CD4-positive, alpha-beta T cell treated with Interleukin-4 for 4 hours (primary cell): ENCODE measurements around the gene TSPAN7.

Experiments
- DNase-seq: peaks from one replicate; pipeline ENCODE4 v3.0.0-alpha.2; 2020

Gene TSPAN7, protein sequence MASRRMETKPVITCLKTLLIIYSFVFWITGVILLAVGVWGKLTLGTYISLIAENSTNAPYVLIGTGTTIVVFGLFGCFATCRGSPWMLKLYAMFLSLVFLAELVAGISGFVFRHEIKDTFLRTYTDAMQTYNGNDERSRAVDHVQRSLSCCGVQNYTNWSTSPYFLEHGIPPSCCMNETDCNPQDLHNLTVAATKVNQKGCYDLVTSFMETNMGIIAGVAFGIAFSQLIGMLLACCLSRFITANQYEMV

DNA sequence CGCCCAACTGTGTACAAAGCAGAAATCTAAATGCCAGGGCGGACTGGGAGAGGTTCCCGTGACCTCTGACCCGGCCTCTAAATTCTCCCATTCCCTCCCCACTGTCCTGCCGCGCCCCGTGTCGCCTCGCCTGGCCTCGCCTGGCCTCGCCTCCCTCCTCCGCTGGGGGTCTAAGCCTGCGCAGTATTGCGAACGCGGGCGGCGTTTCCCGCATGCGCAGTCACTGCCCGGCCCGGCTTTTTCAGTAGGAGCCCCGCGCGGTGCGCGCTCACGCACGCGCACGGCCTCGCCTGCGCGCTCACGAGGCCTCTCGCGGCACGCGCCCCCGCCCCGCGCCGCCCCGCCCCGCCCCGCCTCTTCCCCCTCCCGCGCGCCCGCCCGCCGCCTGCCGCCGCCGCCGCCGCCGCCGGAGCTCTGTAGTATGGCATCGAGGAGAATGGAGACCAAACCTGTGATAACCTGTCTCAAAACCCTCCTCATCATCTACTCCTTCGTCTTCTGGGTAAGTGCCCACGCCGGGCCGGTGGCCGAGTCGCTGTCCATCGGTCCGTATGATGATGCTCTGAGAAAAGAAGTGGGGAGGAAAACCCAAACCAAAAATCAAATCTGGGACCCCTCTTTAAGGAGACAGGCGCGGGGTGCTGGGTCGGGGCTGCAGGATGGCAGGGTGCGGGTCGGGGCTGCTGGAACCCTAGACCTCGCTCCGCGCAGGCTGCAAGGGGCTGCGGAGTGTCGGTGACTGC, at the start of gene TSPAN7:
Gene TSPAN7 (plus strand): TSS at position 417 of the 743 bp plus-strand sequence. CDS start 5 bp downstream, at position 422.
- DNase-seq: peak; percentile 70

DNA sequence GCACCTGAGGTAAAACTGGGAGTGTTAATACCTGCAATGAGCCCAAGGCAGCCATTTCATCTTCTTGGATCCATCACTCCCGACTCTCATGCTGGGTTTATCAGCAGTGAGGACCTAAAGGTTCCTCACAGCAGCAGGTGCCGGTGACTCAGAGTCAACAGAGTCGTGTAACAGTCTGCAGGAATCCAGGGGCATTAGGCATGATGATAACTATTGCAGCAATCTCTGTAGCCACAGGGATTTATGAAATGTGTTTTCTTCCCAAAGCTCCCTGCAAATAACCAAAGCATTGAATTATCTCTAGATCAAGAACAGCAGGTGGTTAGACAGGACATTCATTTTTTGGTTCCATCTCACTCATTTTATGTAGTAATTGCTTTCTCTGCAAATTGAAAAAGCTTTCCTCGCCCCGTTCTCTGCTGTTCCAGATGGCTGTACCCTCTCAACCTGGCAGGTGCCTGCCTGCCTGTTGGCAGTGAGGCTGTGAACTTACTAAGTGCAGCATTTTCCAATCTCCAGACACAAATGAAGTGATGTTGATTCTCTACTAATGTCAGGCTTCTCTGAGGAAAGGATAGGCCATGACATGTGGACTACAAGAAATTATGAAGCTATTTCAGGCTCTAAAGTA, 48.1 kb upstream of the TSPAN7 start:
- DNase-seq: no peak

DNA sequence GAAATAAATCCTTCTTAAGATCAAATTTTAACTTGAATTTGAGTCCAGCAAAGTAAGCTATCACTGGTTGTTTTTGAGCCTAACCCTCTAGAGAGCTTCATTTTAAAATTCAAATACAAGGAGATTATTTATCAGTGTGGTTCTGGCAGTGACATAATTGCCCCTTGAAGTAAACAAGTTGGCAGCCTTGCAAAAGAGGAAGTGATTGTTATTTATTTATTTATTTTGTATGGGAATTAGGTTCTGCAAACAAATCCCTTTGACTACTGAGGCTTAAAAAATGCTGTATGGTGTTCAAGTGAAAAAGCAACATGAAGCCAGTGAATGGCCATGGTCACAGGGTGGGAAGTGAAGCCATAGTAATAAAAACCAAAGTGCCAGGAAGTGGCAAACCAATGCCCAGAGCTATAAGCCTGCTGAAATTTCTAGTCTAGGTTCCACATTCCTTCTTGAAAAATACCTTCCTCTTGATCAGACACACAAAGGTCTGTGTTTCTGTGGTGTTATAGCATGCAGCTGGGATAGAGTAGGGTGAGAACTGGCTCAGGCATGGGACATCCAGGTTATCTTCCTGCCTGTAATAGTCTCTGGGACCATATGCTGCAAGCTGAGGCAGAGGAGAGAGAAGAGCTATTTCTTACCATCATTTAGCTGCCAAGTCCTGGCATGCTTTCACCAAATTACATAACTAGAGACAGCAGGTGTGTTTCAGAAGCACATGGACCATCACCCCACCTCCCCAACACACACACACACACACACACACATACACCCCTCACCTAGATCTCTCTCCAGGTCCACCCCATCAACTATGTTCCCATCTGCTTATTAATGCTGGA, 47.1 kb upstream of the TSPAN7 start:
- DNase-seq: no peak

DNA sequence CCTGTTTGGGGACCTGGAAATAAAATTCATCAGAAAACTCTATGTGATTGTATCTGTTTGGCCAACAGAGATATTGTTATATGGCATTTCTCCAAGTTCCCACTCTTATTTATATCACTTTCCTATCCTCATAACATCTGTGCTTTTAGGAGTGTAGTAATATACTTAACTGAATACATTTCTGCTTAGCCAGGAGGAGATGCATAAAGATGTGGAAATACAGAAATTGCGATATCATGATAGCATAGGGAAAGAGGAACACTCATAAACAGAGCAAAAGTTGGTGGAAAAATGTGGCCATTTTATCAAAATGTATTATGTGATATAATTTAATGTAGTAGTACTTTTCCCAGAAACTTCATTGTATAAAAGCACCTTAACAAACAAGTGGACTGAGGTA, 46.1 kb upstream of the TSPAN7 start:
- DNase-seq: no peak

DNA sequence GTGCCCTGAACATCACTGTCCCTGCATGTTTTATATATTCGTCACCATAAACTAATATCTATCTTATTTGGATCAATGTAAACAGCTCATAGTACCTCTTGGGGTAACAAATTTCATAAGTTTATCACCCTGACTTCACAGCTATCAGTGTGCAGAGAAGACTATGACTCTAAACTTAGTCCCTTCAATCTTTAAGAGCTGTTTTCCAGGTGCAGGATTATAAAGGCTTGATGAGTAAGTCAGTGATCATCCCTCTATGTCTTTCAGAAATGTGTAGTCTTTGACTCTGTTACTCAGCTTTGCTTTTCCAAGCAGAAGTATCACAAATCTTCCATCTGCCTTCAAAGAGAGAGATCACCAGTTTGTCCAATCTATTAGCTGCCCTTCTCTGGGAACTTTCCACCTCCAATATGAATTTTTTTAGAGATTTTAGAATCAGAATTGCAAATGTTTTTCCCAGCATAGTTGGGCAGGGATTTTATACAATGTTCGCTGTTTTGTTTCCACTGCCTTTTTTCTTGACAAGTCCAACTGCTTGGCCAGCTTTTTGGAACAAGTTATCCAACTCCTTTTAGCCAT, 45.1 kb upstream of the TSPAN7 start:
- no peak for DNase-seq

DNA sequence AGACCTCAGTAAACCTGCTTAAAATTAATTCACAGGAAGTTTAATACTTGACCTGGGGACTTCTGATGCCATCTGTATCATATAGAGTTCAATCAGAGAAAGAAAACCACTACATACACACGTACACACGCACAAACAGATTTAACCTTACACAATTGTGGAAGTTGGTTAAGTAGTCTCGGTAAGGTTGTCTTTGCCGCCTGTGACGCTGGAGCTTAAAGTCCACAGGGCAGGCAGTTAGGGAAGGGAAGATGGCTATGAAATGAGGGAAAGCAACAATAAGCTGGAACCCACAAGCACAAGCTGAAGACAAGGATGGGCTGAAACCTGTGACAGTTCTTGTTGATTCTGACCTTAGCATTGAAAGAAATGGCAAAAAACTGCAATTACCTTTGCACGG, 41.7 kb upstream of the TSPAN7 start:
- no peak for DNase-seq

DNA sequence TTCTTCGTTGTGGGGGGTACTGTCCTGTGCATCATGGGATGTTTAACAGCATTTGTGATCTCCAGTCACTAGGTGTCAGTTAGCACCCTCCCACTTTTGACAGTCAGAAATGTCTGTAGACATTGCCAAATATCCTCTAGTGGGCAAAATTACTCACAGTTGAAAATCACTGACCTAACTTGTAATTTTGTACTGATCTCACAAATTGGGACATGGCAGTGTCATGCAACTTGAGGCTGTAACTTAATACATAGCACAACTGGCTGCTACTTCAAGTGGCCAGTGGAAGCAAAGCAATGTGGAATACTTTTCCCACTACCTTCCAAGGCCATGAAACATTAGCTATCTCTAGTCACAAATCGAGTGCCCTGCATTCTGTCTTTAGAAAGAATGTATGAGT, 23.2 kb upstream of the TSPAN7 start:
- no peak for DNase-seq

DNA sequence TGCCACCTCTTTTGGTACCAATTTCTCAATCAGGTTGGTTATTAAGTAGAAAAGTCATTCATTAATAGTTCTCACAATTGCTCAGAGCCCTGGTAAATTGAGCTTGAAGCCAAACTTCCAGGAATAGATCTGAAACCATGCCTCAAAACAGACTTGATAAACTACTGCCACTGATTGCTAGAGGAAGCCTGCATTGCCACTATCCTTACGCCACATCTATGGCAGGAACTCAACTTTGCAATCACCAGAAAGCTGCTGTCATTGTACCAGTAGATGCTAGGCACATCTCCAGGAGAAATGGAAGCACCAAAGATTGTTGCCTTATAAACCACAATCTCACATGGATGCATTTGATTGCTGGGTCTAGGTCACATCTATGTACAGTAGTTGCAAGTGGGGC, 21.6 kb upstream of the TSPAN7 start:
- DNase-seq: no peak

DNA sequence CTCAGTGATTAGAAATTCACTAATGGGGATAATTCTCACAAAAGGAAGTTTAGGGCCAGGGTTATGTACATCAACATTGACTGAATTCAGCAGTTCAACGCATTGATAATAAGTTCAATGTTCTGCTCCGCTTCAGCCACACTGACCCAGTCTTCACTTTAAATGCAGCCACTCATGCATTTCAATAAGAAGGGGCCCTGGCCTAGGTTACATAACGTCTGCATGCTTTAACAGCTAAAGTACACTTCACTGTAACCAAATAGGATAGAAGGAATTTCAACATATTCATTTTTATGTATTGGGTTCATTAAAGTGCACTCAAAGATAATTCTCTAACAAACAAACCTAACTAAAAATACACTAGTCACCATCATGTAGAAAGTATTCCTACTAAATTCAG, 12.8 kb upstream of the TSPAN7 start:
- DNase-seq: no peak

DNA sequence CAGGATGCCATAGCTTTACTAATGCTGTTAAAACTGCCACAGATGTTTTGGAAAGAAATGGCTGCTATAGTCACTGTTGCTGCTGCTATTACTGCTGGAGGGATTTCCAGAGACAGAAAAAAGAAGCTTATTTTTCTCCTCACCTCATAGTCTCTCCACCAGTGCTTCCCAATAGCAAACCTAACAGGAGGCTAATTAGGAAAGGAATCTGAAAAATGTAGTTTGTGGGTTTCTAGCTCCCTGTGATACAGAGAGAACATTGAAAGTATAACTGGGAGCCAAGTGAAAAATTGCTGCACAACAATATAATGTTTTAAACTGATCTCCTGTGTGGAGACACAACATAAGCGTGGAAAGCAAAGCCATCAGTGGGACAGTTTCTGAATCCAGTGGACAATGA, 8.6 kb upstream of the TSPAN7 start:
- no peak for DNase-seq

DNA sequence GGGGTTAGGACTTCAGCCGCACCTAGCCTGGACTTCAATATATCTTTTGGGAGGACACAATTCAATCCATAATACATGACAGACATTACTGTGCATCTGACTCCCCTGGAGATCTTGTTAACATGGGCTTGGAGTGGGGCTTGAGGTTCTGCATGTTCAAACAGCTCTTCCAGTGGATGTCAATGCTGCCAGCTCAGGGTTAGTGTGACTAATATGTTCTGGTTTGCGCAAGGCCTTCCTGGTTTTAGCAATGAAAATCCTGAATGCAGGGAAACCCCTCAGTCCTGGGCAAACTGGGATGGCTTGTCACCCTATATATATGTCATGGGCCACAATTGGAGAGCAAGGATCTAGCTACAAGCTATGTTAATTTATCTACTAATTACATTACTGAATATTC, 2.7 kb upstream of the TSPAN7 start:
- no peak for DNase-seq

DNA sequence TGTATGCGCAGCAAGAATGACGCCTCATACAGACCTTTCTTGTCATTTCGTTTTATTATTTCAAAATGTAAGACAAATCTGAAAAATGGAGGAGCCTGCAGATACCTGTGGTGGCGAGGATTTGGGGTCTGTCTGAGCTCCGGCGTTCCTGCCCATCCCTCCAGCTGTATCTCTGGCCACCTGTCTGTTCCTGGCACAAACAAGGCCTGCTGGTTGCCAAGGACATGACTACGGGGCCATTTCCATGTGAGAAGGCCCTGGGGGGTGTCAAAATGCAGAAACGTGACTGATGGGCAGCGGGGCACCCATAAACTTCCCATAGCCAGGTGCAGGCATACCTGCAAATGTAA, 591 bp upstream of the TSPAN7 start:
- no peak for DNase-seq

DNA sequence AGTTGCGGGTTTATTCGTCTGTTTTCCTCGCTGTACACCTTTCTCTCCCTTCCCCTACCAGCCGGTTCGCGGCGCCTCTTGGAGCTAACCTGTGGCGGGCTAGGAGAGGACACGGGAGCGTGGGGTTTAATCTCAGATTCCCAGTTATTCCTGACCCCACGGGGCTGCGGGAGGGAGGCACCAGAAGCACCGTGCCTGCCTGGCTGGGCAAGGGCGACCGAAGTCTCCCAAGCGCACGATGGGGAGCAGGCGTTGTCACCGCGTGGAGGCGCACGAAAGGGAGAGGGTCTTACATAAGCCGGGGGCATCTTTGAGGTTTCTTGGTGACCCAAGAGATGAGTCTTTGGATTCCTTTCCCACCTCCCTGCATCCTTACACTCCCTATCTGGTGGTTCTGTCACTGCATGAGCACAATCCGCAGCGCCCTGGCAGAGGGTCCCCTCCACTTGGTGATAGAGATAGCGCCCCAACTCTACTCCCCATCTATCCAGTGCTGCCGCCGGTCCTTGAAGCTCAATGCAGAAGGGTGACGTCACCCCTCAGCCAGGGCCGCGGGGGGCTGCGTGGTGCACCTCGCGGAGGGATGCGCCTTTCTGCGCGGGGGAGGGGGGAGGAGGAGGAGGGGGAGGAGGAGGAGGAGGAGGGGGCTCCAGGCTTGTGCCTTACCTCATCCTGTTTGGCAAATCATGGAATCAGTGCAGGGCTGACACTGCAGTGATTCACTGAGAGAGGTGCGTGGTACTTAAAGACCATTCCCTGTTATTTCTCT, 793 bp downstream of the TSPAN7 start:
- DNase-seq: no peak

DNA sequence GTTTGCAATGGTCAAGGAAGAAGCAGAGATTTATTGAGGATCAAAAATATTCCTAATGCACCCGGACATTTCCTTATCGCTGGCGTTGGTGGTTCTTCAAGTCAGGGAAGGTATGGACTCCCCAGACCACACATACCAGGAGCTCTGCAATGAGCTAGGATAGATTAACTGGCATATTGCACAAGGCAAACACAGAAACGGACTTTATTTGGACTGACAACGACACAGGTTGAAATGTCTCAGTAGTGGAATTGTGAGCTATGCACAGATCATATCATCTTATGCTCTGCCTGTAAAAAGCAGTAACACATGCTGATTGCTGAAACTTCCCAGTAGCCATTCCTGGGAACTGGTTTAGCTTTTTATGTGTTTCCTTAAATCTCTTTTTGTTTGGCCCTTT, 1.7 kb downstream of the TSPAN7 start:
- DNase-seq: no peak

DNA sequence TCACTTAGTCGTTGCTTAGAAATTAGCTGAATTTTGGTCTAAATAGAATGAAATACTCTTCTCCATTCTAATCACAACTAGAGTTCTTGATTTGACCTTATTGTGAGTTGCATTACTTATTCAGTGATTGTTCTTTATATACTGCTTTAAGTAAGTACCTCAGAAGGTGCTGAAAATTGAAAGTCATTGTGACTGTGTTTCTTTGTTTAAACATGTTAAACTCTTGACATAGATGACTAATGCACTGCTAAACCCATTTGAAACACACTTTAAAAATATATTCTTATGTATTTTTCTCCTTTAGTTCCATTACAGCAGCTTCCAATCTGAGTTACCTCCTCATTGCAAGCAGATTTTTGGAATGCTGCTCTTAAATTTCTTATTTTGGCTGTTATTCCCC, 9.1 kb downstream of the TSPAN7 start:
- no peak for DNase-seq

DNA sequence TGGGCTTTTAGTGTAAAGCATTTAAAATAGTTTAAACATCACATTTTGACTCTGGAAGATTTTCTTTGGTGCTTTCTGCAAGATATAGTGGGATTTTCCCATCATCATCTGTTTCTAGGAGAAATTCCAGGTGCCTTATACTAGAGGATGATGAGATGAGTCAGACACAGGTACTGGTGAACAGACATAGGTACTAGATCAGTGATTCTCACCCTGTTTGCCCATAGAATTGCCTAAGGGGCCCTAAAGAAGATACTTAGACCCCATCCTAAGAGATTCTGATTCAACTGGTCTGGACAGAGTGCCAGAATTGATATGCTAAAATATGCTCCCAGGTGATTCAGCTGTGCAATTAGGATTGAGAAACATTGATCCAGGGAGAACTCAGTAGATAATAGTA, 9.7 kb downstream of the TSPAN7 start:
- no peak for DNase-seq

DNA sequence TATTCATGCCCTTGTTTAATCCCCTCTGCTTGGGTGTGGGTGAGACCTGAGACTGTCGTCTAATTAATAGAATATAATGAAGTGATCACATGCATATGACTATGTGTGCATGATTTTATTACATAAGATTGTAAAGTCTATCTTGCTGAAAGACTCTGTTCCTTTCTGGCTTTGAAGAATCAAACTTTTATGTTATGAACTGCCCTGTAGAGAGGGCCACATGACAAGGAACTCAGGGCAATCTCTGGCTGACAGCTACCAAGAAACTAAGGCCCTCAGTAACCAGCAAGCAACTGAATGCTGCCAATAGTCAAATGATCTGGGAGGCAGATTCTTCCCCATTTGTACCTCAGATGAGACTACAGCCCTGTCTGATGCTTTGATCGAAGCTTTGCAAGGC, 13.5 kb downstream of the TSPAN7 start:
- DNase-seq: no peak

DNA sequence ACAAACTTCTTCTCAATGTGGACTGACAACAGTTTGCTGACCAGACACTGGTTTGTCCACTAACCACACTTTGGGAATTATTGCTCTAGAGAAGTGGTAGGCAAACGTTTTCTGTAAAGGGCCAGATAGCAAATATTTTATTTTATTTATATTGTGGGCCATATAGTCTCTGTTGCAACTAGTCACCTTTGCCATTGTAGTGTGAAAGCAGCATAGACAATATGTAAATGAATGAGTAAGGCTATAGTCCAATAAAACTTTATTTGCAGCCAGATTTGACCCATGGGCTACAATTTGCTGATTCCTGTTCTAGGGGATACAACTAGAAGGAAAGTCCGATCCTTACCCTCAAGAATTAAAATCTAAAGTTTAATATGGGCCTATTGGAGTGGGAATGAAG, 14.5 kb downstream of the TSPAN7 start:
- DNase-seq: no peak

DNA sequence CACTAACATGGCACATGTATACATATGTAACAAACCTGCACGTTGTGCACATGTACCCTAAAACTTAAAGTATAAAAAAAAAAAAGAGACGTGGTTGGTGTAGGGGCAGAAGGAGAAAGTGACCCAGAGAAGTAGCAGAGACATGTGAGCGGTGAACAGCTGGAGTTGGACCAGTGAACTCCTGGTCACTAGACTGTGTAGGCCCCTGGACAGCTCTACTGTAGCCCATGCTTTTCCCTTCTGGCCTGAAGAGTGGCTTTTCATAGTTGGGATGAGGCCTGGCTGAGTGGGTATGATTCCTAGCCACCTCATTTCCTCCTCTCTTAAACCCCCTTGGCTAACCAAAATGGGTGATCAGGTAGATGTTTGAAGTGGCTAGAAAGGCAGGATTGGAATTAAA, 16.4 kb downstream of the TSPAN7 start:
- DNase-seq: no peak

DNA sequence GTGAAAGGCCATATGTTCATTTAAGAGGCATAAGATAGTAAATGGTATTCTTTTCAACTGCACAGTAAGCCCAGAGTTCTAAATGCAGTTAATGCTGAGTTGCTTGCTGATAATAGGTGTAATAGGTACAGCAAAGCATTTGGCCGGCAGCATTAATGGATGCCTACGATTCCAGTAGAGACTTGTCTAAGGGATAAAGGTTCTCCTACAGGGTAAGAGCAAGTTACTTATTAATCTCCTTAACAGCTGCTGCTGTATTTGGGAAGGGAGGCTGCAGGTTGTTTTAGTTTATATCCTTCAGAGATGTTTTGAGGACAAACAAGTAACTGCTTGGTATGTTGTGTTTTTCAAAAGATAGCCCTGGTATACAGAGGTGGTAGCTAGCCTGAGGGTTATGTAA, 16.8 kb downstream of the TSPAN7 start:
- DNase-seq: no peak

DNA sequence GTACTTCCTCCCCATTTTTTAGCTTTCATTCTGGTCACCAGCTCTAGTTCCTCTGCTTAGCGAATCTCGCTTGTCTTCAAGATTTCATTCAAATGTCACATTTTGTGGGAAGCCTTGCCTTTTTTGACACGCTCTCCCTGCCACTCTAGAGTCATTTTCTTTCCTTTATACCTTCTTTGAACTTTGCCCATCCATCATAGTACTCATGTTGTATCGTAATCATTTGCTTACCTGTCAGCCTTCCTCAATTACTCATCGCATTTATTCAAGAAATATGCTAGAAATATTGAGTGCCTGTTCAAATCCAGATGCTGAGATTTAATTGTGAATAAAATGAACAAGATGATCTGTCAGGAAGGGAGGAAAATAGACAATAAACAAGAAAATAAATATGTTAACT, 21.8 kb downstream of the TSPAN7 start:
- no peak for DNase-seq

DNA sequence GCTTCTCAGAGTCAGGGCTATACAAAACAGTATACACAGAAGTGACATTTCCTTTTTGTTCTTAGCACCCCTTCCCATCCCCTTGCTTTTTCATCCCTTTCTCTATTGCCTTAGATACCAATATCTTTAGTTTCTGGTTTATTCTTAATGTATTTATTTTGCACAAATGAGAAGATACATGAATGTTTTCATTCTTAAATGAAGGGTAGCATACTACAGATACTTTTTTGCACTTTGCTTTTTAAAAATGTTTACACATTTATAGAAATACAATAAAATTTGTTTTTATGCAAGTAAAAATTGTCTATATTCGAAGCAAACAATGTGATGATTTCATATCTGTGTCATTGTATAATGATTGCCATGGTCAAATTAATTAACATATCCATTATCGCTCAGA, 33.1 kb downstream of the TSPAN7 start:
- no peak for DNase-seq
